Heart right ventricle (tissue), 16 donors: ENCODE data around the gene OAF. TPM values are rescaled to one million over a fixed set of nuclear protein-coding genes. Genes with fewer than 3 reads are reported as not detected.
A peak's percentile ranks its signal among the peaks of the same experiment; 100 is the strongest.

Source experiments
- ATAC-seq, 8 donors: fragments of 200-7000 bp; cut with Tn5 transposase; one replicate each; pipeline ENCODE4 v1.9.1; 2020; ENCODE audit warnings: mild to moderate bottlenecking in 8 of 8, moderate library complexity in 8 of 8, moderate number of reproducible peaks in 1 of 8
- DNase-seq, 2 donors: peaks; one replicate each; pipeline ENCODE4 v3.0.0-alpha.2; 2020
- H3K27ac ChIP-seq, 10 donors: fragments of 200-600 bp; sonication (generic) in 2 of 10; one replicate each; pipeline versions ENCODE4 v1.5.0 to v1.8.0; 2020 to 2022; ENCODE audit warnings: mild to moderate bottlenecking in 3 of 10
- H3K27me3 ChIP-seq, 7 donors: fragments of 200-600 bp; one replicate each; pipeline ENCODE4 v1.8.0; 2021 to 2022; ENCODE audit warnings: mild to moderate bottlenecking in 2 of 7
- H3K36me3 ChIP-seq, 9 donors: fragments of 200-600 bp; sonication (generic) in 1 of 9; one replicate each; pipeline versions ENCODE4 v1.5.0 to v1.8.0; 2020 to 2022; ENCODE audit warnings: mild to moderate bottlenecking in 2 of 9
- H3K4me1 ChIP-seq, 9 donors: fragments of 200-600 bp; sonication (generic) in 1 of 9; one replicate each; pipeline versions ENCODE4 v1.5.0 to v1.8.0; 2020 to 2022; ENCODE audit warnings: mild to moderate bottlenecking in 4 of 9
- H3K4me3 ChIP-seq, 10 donors: fragments of 200-600 bp; sonication (generic) in 2 of 10; one replicate each; pipeline versions ENCODE4 v1.5.0 to v1.8.0; 2020 to 2022; ENCODE audit warnings: mild to moderate bottlenecking in 7 of 10, moderate library complexity in 2 of 10
- H3K9me3 ChIP-seq, 11 donors: fragments of 200-600 bp in 10 of 11; sonication (generic) in 2 of 11; one replicate each; pipeline versions ENCODE4 v1.5.0 to v1.8.0; 2013 to 2022; ENCODE audit warnings: mild to moderate bottlenecking in 2 of 11, control low read depth in 1 of 11, moderate library complexity in 1 of 11
- CTCF ChIP-seq, 9 donors: fragments of 200-600 bp; sonication (generic) in 2 of 9; IDR thresholded peaks; one replicate each; pipeline versions ENCODE4 v1.5.0 to v1.8.0; 2021 to 2022; ENCODE audit warnings: antibody characterized with exemption in 9 of 9, mild to moderate bottlenecking in 5 of 9, moderate library complexity in 1 of 9
- WGBS, 2 donors: extraction: QIAGEN DNeasy Blood & Tissue Kit; methylation state at CpG; one replicate each; pipeline ENCODE4 v1.1.7; 2013; ENCODE audit warnings: inconsistent platforms in 1 of 2; 5-methylcytosine and 5-hydroxymethylcytosine counted together
- intact Hi-C, 10 donors: fragments of 100-400 bp; cut with DNase I; formaldehyde crosslinking; loops; one replicate each; pipeline versions ENCODE4 v1.11.1 to v1.14.2; 2022
- polyA plus RNA-seq, 2 donors: library from polyadenylated mRNA; stranded (reverse); fragments of 200-250 nt; gene quantifications; one replicate each; pipeline ENCODE4 v1.2.3, GENCODE V29; 2013
- total RNA-seq, 10 donors: library from RNA; stranded (reverse); fragmentation: NEBNext Ultra II Directional in 3 of 10; extraction: Animal tissue kit (Norgen Biotek cat#: 25700) in 3 of 10; gene quantifications; one replicate each; pipeline versions ENCODE4 v1.2.1 to v1.2.4, GENCODE V29; 2021 to 2023
- donor health status: Arrhythmogenic right ventricular cardiomyopathy.
- donor health status: ischemic (EF 13 %, LVEDD 7.1; RV severe dilation, severe dysfunction).
- donor health status: healthy with polysubstance abuse.
- donor health status: DM: no; HTN: yes; CAD: no.
- donor health status: DM: no; HTN: no; CAD: no.
- donor health status: ischemic (EF 25% LVEDD 6.9; RV normal size, moderate dysfunction).
- donor health status: ischemic (EF 25% LVEDD 5.7; RV mildly dilated, moderate dysfunction).
- donor health status: healthy.
- donor health status: DM: yes; HTN: yes; CAD: no.
- donor health status: Ischemic cardiomyopathy.
- donor health status: ischemic (EF 35%, LVEDD 5.7; RV mildly dilated, moderate dysfunction).
- donor health status: nonischemic (EF 11% LVEDD 7.7; RV severe dilation, severe dysfunction).
- donor health status: DM: yes; HTN: yes; CAD: no.
- donor health status: PGD.
- donor health status: ischemic (EF 29% LVEDD 5.4; RV normal size, mild dysfunction).
- donor health status: nonischemic (EF 23%, LVEDD 6.1; RV moderate dilation, normal function).

Gene OAF
- total and polyA plus RNA-seq, 12 donors = 8.4 to 41.6 (median 15.3) TPM

- peak overlapping the region; percentile 71 to 88 (median 83) for H3K27ac ChIP-seq
- H3K27me3 ChIP-seq = peaks cover 0 to 4% (median 0%) of the 10 kb centered on the region in 7 donors
- peaks cover 5 to 92% (median 50%) of the 10 kb centered on the region in 9 donors for H3K4me1 ChIP-seq
- intact Hi-C loops = loop anchor here in 2 of 10 donors (5.0 kb wide), 1 partner anchor 33 kb away; no protein-coding TSS in a partner anchor
- 59 to 63% methylated on average over 11 of the region's 11 CpGs for WGBS, 2 donors
- peak overlapping the region in 3 of 10 donors; percentile 24 to 36 (median 29) for H3K4me3 ChIP-seq
- no peak for TF ChIP-seq CTCF (IDR thresholded peaks at IDR 0.05)
- no peaks in the 10 kb centered on the region for H3K36me3 ChIP-seq
- peak; percentile 68 to 70 for DNase-seq
- H3K9me3 ChIP-seq = no peaks in the 10 kb centered on the region
- ATAC-seq = peak; percentile 26 to 61 (median 44)
Observed at GRCh38 chr11:120184371-120184945, 26.4 kb upstream of the OAF start.

DNA sequence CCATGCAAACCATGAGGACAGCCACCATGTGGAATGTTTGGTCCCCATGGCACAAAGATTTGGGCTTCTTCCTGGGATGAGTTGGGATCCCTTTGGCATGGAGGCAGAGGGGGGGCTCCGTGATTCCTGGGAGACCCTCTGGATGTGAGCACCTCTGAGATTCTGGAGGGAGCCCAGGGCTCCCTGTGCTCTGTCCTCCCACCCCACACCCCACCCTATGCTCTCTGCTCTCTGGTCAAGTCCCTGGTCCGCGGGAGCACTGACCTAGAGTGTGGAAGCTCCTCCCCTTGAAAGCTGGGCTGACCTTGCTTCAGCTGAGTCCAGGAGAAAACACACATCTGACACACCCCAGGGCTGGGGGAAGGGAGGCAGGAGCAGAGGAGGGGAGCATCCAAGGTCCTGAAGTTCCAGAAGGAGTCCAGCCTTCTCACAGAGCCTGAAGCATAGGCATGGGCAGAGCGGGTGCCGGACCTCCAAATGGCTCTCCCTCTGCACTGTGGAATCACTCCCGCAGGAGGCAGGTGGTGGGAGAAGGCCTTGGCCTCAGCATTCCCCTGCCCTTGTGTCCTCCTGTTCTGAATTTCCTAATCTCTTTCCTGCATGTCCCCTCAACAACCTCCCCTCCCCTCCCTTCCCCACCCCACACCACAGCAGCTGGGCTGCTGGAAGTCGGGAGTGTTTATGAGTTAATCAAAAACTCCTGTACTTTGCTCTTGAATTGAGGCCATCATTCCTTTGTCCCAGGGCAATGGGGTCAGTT is 25.7 kb upstream of the OAF start:
- Histone ChIP-seq H3K27me3 (peaks cover 0 to 4% (median 0%) of the 10 kb centered on the region in 7 donors), H3K4me1 (peaks cover 5 to 85% (median 48%) of the 10 kb centered on the region in 9 donors), H3K27ac (peak overlapping the region; percentile 71 to 88 (median 83)), H3K9me3 (no peaks in the 10 kb centered on the region), H3K36me3 (no peaks in the 10 kb centered on the region), H3K4me3 (peak overlapping the region in 4 of 10 donors; percentile 14 to 36 (median 26))
- intact Hi-C loops = loop anchor here in 2 of 10 donors (5.0 kb wide), 1 partner anchor 32 kb away; no protein-coding TSS in a partner anchor
- ATAC-seq (peak; percentile 59 to 83 (median 80)), DNase-seq (peak; percentile 71 to 82)
- WGBS, 2 donors = 45 to 54% methylated on average over 7 of the region's 7 CpGs
- no peak for TF ChIP-seq CTCF (IDR thresholded peaks at IDR 0.05)

- peak overlapping the region; percentile 71 to 88 (median 83) for H3K27ac ChIP-seq
- ATAC-seq (peak in 7 of 8 donors; percentile 34 to 74 (median 60)), DNase-seq (peak in 1 of 2 donors; percentile 83)
- H3K4me3 ChIP-seq = peak overlapping the region in 3 of 10 donors; percentile 14 to 36 (median 24)
- intact Hi-C loops = loop anchor here in 1 of 10 donors (2.0 kb wide), 1 partner anchor 25 kb away; the partner anchor contains the start of gene OAF
- no peaks in the 10 kb centered on the region for H3K36me3 ChIP-seq
- WGBS, 2 donors = 66 to 70% methylated on average over 3 of the region's 3 CpGs
- no peaks in the 10 kb centered on the region for H3K9me3 ChIP-seq
- H3K27me3 ChIP-seq = peaks cover 0 to 6% (median 0%) of the 10 kb centered on the region in 7 donors
- peaks cover 5 to 78% (median 40%) of the 10 kb centered on the region in 9 donors for H3K4me1 ChIP-seq
- TF ChIP-seq CTCF (IDR thresholded peaks at IDR 0.05) = no peak
Observed at GRCh38 chr11:120185706-120186455, 25.0 kb upstream of the OAF start.

GRCh38 chr11:120186456-120186773 is 24.4 kb upstream of the OAF start:
- H3K9me3 ChIP-seq = no peaks in the 10 kb centered on the region
- H3K27me3 ChIP-seq = peaks cover 0 to 6% (median 0%) of the 10 kb centered on the region in 7 donors
- TF ChIP-seq CTCF (IDR thresholded peaks at IDR 0.05) = no peak
- no peak overlapping the region for H3K4me3 ChIP-seq
- H3K4me1 ChIP-seq = peaks cover 5 to 72% (median 36%) of the 10 kb centered on the region in 9 donors
- peak overlapping the region; percentile 71 to 88 (median 83) for H3K27ac ChIP-seq
- DNase-seq (no peak), ATAC-seq (no peak)
- no peaks in the 10 kb centered on the region for H3K36me3 ChIP-seq
- intact Hi-C loops = loop anchor here in 1 of 10 donors (2.0 kb wide), 1 partner anchor 24 kb away; the partner anchor contains the start of gene OAF
